HG03558 (cell line): ENCODE measurements around the gene ZBTB37.
"Not testable (repeated sequence)": the region's sequence is repeated elsewhere in the genome, so short reads cannot be mapped to it uniquely, and the experiment has no call there.

Source experiments
- ATAC-seq: cut with Tn5 transposase; IDR thresholded peaks from one replicate; pipeline ENCODE4 v1.9.1; 2021; ENCODE audit warnings: moderate number of reproducible peaks; ENCODE audit not compliant: unreplicated experiment; ENCODE audit errors: extremely low read depth

The ZBTB37 gene, protein sequence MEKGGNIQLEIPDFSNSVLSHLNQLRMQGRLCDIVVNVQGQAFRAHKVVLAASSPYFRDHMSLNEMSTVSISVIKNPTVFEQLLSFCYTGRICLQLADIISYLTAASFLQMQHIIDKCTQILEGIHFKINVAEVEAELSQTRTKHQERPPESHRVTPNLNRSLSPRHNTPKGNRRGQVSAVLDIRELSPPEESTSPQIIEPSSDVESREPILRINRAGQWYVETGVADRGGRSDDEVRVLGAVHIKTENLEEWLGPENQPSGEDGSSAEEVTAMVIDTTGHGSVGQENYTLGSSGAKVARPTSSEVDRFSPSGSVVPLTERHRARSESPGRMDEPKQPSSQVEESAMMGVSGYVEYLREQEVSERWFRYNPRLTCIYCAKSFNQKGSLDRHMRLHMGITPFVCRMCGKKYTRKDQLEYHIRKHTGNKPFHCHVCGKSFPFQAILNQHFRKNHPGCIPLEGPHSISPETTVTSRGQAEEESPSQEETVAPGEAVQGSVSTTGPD

DNA sequence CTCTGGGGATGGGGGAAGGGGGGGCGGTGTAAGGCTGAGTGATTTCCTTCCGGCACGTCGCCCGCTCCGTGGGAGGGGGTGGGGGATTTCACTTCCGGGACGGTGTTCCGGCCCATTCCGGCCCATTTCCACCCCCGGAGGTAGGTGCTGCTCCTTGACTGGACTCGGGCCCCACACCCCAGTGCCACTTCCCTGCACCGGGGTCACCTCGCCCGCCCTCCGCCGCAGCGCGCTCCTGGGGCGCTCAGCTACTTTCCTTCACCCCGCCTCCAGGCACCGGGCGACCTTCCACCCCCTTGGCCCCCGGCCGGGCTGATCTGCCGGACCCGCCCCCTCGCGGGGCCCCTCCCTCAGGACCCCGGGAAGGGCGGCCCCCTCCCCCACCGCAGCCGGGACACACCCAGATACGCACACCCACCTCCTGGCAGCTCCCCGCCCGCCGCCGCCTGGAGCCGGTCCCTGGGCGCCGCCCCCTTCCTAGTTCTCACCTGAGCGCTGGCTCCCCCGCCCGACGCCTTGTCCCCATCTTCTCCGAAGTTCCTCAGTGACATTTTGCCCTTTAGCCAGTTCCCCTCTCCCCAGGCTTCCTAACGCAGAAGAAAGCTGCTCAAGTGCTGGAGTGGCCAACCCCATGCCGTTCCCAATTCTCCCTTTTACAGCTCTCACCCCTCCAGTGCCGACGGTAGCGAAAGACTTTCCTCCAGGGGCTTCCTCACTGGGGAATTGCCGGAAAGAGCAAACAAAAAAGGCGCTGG, at the start of gene ZBTB37:
TSS of gene ZBTB37 (plus strand) at position 115 of the 755 bp plus-strand sequence. CDS start 1,846 bp downstream, outside the sequence.
- peak; percentile 31 for ATAC-seq

DNA sequence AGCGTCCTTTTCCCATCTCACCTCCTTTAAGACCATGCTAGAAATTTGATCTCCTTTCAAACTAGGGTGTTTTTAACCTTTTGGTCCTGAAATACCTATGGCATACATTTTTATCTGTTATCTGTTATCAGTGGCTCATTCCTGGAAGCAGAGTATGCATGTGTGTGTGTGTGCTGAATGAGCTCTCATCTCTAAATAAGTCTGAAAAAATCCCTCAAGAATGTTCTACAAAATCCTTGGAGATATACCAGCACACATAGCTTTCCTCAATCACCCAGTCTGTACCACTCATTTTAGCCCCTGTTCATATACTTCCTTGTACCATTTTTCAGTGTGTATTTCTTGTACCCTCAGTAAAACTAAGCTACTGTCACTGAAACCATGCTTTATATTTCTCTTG, 49.7 kb upstream of the ZBTB37 start:
- no peak for ATAC-seq

DNA sequence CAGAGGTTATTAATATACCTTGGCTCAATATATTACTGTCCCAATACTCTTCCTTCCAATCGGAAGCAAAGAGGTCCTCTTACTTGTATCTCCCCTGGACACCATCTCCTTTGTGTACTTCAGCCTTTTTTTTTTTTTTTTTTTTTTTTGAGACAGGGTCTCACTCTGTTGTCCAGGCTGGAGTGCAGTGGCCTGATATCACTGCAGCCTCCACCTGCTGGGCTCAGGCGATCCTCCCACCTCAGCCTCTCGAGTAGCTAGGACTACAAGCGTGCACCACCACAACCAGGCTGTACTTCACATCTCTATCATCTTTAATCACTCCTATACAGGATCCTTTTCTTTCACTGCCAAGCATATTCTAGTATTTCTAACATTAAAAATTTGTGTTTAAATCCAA, 46.5 kb upstream of the ZBTB37 start:
- no peak for ATAC-seq

DNA sequence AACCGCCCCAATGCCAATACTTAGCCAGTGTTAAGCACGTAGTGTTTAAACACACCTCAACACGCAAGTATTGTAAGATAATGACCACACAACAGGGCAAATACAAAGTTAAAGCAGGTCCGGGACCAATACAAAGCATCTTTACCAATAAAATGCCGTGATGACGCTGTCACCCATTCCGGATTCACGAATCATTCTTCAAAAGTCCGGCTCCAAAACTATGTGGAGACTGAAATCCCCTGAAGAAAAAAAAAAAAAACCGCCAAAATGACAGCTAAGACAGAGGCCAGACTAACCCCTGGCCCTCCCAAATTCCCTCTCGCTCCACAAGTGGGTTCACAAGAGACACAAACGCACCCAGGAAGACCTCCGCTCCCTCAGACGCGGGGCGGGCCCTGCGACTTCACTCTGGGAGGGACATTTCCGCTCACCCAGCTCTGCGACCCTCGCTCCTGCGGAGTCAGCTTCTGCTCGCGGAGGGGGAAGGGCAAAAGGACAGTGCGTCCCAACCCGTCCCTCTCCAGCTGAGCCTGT, 44.3 kb upstream of the ZBTB37 start:
- ATAC-seq, result peak; percentile 21

DNA sequence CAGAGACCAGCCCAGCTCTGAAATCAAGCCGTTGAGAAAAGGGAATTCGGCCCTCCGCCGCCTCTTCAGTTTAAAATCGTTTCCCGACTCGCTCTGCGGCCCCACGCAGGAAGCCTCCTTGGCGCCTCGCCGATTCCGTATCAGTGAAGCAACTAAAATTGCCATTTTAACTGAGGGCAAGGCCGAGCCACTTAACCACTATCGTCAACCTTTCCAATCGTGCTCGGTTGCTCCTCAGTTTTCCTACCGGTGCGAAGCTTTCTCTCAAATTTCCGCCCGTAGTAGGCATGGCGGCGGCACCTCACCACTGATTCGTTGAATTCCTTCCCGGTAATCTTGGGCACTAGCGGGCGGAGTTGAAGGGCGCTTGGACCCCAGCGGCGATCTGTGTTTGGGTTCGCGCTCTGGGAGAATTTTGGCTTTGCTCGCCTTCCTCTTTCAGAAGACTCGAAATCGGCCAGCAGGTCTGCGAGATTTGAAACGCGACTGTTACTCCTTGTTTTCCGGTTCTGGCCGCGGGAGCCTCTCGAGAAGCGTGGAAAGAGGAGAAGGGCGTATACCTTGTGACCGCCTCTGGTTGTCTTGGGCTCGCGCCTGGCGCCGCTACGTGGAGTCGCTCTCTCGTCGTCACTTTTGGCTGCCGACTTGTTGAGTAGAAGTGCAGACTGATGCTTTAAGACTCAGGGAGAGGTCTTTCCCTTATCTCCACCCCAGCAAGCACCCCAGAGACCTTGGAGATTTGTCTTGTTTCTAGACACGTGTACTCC, 43.7 kb upstream of the ZBTB37 start, which contains the start of the genes CENPL and DARS2:
TSS of gene CENPL (minus strand) at position 569 of the 767 bp plus-strand sequence. CDS start 13,584 bp downstream, outside the sequence.
TSS of gene DARS2 (plus strand) at position 359 of the 767 bp plus-strand sequence. CDS start 557 bp downstream, outside the sequence.
- peak; percentile 80 for ATAC-seq

DNA sequence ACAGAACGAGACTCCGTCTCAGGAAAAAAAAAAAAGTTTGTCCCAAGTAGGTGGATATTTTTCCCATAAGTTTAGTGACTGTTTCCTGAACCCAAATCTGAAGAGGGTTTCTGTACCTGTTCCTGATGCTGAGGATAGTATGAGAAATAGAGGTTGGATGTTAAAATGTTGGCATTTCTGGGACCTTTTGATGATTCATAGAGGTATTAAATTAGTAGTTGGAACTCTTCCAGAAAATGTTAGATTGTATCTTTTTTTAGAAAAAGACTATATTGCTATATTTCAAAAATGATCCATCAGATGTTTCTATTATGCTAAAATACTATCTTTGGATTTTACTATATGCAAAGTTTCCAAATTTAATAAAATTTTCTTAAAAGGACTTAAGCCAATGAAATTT, 40.6 kb upstream of the ZBTB37 start:
- no peak for ATAC-seq

DNA sequence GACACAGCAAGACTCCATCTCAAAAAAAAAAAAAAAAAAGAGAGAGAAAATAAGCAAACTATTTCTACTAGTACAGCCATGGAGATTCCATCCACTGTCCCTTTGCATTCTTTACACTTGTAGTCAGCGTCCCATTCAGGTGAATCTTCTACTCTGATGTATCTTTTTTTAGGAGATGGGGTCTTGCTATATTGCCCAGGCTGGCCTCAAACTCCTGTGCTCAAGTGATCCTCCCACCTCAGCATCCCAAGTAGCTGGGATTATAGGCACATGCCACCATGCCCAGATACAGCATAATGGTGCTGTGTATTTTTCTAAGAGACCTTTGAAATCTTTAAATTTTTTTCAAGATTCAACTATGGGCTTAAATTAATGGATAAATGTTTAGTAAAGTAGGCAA, 35.4 kb upstream of the ZBTB37 start:
- ATAC-seq, result no peak

DNA sequence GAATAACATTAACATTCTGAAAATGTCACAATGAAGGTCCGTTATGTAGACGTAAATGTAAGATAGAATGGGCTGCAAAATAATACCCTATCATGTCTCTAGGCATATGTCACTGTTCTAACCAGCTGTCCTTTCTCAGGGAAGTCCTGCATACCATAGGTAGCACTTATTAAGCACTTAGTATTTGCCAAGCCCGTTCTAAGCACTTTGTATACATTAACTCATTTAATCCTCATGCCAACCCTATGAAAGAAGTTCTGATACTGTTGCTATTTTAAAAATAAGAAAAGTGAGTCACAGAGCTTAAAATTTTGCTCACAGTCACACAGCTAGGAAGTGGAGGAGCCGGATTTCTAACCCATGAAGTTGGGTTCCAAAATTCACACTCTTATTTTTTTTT, 16.1 kb upstream of the ZBTB37 start:
- no peak for ATAC-seq

DNA sequence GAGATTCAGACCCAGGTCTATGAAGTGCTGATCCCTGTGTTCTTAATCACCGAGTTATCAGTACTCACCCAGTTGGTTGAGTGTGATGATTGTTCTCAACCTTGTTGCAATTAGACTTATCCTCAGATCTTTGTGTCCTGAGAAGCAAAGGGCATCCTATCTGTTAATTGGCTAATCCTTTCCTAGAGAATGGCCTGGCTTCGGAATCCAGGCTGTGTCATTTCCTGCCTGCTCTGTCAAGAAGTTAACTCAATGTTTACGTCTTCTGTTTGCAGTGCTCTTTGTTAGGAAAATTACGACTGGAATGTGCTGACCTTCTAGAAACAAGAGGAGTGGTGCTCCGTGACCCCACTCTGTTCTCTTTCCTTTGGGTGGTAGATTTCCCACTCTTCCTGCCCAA, 15.1 kb upstream of the ZBTB37 start:
- ATAC-seq, result no peak

DNA sequence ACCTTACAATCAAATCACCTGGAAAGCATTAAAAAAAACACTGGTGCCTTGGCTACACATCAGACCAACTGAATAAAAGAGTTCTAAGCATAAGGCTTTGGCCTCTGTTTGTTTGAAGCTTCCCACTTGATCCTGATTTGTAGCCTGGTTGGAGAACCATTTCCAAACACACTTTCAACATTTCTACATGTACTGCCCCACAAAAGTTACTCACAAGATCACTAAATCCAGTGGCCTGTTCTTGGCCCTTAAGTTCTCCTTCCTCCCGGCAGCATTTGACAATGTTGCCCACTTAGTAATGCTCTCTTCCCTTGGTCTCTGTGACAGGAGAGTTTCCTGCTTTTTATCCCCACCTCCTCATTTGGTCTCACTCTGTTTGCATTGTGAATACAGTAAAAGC, 12.2 kb upstream of the ZBTB37 start:
- ATAC-seq, result no peak

DNA sequence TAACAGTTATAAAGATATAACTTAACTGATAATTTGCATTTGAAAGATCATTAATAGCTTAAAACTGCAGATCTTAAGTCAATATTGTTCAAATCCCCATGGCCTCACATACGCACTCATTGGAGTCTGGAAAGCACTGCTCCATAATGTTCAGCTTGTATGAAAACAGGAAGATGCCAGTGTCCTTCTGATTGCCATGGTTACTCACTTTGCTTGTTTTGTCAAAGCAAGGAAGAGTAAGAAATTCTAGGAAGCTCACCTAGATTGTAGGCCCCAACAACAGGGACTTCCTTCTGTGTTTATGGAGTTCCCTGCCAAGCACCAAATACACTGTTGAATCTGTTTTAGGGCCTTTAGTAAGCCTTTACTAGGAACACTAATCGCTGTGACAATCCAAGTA, 11.3 kb upstream of the ZBTB37 start:
- no peak for ATAC-seq

DNA sequence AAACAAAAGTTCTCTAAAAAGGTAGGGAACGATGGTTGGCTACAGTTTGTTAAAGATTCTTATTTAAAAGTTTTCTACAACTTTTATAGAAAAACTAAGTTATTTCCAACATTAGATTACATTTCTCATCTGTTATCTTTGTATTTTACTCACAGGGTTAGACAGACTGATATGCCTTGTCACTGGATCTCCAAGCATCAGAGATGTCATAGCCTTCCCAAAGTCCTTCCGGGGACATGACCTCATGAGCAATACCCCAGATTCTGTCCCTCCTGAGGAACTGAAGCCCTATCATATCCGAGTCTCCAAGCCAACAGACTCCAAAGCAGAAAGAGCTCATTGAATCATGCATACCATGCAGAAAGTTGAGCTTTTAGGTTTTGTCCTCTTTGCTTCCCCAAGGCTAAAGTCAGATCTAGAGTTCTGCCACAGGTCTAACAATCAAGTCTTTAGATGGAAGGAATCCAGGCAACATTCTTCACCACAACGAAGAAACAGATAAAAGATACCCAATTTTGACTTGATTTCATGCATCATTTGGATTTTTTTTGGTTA, 10.7 kb upstream of the ZBTB37 start:
- ATAC-seq, result no peak

DNA sequence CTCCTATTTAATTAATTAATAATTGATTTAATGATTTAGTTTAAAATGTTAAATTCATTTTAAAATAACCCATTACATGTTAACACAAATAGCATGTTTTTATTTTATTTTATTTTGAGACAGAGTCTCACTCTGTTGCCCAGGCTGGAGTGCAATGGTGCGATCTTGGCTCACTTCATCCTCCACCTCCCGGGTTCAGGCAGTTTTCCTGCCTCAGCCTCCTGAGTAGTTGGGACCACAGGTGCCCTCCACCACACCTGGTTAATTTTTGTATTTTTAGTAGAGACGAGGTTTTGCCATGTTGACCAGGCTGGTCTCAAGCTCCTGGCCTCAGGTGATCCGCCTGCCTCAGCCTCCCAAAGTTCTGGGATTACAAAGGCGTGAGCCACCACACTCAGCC, 8.6 kb upstream of the ZBTB37 start:
- ATAC-seq, result not testable (repeated sequence)

DNA sequence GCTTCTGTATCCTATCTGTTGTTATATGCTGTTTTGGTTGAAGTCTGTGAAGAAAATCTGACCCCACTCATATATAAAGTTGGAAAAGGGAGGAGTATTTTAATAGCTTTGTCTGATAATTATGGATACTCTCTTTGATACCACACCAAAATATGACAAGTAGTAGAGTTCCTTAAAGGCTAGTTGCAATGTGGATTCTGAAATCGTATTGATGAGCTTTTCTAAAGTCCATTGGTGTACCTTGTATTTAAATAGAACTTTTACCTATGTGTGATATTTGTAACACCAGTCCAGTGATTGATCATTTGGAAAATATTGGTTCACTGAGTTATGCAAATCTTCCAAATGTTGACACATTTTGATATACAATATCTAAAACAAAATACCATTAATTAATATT, 8.1 kb upstream of the ZBTB37 start:
- no peak for ATAC-seq

DNA sequence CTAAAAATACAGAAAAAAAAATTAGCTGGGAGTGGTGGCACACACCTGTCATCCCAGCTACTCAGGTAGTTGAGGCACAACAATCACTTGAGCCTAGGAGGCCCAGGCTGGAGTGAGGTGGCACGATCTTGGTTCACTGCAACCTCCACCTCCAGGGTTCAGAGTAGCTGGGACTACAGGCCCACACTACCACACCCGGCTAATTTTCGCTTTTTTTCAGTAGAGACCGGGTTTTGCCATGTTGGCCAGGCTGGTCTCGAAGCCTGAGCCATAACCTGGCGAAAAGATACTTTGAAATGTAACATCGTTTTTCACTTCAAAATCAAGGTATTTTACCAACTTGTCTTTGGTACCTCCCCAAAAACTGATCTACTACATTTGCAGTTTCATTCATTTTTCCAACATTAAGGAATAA, 6.4 kb upstream of the ZBTB37 start:
- no peak for ATAC-seq

DNA sequence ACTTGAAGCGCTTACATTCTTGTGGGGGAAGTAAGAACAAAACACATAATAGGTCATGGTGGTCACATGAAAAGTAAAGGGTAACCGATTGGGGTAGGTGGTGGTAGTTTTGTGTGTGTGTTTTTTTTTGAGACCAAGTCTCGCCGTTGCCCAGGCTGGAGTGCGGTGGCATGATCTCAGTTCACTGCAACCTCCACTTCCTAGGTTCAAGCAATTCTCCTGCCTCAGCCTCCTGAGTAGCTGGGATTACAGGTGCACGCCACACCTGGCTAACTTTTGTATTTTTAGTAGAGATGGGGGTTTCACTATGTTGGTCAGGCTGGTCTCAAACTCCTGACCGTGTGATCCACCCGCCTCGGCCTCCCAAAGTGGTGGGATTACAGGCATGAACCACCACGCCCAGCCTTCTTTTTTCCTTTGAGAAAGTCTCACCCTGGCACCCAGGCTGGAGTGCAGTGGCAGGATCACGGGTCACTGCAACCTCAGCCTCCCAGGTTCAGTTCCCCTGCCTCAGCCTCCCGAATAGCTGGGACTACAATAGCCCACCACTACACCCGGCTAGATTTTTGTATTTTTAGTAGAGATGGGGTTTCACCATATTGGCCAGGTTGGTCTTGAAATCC, 5.9 kb upstream of the ZBTB37 start:
- ATAC-seq, result not testable (repeated sequence)

DNA sequence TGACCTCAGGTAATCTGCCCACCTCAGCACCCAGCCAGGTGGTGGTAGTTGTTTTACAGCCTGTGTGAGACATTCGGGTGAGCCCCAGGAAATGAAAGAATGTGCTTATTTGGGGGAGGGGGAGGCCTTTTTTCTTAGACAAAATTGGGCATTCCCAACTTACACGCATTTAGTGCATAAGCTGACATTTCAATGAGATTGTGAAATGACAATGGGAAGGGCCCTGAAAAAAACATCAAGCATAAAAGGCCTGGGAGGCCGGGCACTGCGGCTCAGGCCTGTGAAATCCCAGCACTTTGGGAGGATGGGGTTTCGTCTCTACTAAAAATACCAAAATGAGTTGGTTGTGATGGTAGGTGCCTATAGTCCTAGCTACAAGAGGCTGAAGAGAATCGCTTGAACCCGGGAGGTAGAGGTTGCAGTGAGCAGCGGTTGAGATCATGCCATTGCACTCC, 5.4 kb upstream of the ZBTB37 start:
- ATAC-seq, result no peak

DNA sequence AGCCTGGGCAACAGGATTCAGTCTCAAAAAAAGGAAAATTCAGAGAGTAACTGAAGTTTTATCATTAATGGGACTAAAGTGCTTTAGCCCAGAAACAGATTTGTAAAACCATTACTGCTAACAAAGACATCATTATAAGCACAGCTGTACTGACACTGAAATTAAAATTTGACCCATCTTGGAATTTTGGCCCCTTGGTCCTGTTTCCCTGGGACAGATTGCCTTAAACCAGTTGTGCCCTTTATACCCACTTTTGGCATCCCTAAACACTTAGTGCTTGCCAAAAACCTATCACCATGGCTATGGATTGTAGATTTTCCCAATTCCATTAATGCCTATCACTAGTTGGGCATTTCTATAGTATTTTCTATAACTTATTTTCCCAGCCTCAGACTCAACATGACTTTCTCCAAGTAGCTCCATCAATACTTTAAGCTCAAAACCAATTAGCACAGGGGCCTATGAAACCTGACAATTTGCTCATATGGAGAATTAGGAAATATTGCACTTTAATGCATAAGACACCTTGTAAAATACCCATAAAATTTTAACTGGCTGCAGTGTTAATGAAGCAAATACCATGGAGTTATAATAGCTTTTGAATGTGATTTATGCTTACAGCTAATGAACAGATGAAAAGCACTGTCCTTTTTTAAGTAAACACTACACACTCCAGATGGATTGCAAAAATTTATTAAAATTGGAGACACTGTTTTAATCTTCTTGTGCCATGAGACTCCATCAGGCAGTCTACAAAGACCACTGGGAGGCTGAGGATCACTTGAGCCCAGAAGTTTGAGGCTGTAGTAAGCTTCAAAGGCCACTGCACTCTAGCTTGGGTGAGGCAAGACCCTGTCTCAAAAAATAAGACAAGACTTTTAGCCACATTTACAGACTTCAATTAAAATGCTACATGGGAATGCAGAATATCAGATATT, 4.7 kb upstream of the ZBTB37 start:
- ATAC-seq, result no peak
